Kidney epithelial cell (primary cell): ENCODE results near the gene GSTT4. TPM values are rescaled to one million over a fixed set of nuclear protein-coding genes. Genes with fewer than 3 reads are reported as not detected.
A peak's percentile ranks its signal among the peaks of the same experiment; 100 is the strongest.
"Not testable (repeated sequence)": the region's sequence is repeated elsewhere in the genome, so short reads cannot be mapped to it uniquely, and the experiment has no call there.

ENCODE experiments used
- DNase-seq: peaks from one replicate; pipeline ENCODE4 v3.0.0-alpha.2; 2010; ENCODE audit warnings: low read depth
- H3K27me3 ChIP-seq: 2 replicates; pipeline ENCODE4 v1.6.0; 2011; ENCODE audit warnings: low read length; ENCODE audit not compliant: control insufficient read depth, insufficient read depth
- H3K36me3 ChIP-seq: 2 replicates; pipeline ENCODE4 v1.5.1; 2011; ENCODE audit warnings: low read length; ENCODE audit not compliant: control insufficient read depth, insufficient read depth
- H3K4me3 ChIP-seq: 2 replicates; pipeline ENCODE4 v1.5.1; 2011; ENCODE audit warnings: low read depth, mild to moderate bottlenecking, control low read depth, low read length
- CTCF ChIP-seq: IDR thresholded peaks from 2 replicates; pipeline ENCODE4 v1.5.1; 2011; ENCODE audit warnings: mild to moderate bottlenecking, moderate library complexity, low read length, control low read depth, inconsistent platforms; ENCODE audit not compliant: insufficient read depth, poor library complexity, severe bottlenecking
- total RNA-seq: library from RNA; depleted of rRNA; stranded (reverse); fragments of >200 nt; gene quantifications from 2 replicates; pipeline ENCODE4 v1.2.3, GENCODE V29; 2015

GSTT4 gene
- total RNA-seq, 1 donor from 2014 or later = not detected

GRCh38 chr22:23956301-23956900 lies 48.9 kb downstream of the GSTT4 start:
- not testable (repeated sequence) for H3K27me3 ChIP-seq, H3K4me3 ChIP-seq, H3K36me3 ChIP-seq
- peak; percentile 9 for DNase-seq
- TF ChIP-seq CTCF = peak; percentile 64

GRCh38 chr22:23955886-23956285 lies 49.4 kb downstream of the GSTT4 start:
- not testable (repeated sequence) for H3K27me3 ChIP-seq, DNase-seq, H3K4me3 ChIP-seq, H3K36me3 ChIP-seq

GRCh38 chr22:23954991-23955305 lies 50.3 kb downstream of the GSTT4 start:
- H3K4me3 ChIP-seq, H3K27me3 ChIP-seq, H3K36me3 ChIP-seq, DNase-seq: not testable (repeated sequence)

- H3K27me3 ChIP-seq, H3K36me3 ChIP-seq, DNase-seq, H3K4me3 ChIP-seq: not testable (repeated sequence)
These were observed 50.9 kb downstream of the GSTT4 start for GRCh38 chr22:23954193-23954990.

- not testable (repeated sequence) for H3K36me3 ChIP-seq, H3K4me3 ChIP-seq, DNase-seq, H3K27me3 ChIP-seq
These were observed 51.8 kb downstream of the GSTT4 start for GRCh38 chr22:23953485-23953884.

GRCh38 chr22:23952794-23953405 lies 52.4 kb downstream of the GSTT4 start:
- not testable (repeated sequence) for DNase-seq, H3K27me3 ChIP-seq, H3K4me3 ChIP-seq, H3K36me3 ChIP-seq

GRCh38 chr22:23951383-23951782 lies 53.9 kb downstream of the GSTT4 start:
- H3K4me3 ChIP-seq, H3K36me3 ChIP-seq, H3K27me3 ChIP-seq, DNase-seq: not testable (repeated sequence)

GRCh38 chr22:23949764-23950163 lies 55.5 kb downstream of the GSTT4 start:
- not testable (repeated sequence) for H3K36me3 ChIP-seq, H3K27me3 ChIP-seq, DNase-seq, H3K4me3 ChIP-seq

Other genes starting within 250 kb of the GSTT4 start
- gene C22orf15, start 242.5 kb downstream of the GSTT4 start, total RNA-seq = 0.34 TPM in 1 of 2 replicates, not detected in the other
- gene CHCHD10, start 237.5 kb downstream of the GSTT4 start, total RNA-seq = 13.5 and 21.0 TPM in 2 replicates
- 41.9 and 48.9 TPM in 2 replicates for gene MMP11, start 232.6 kb downstream of the GSTT4 start, total RNA-seq
- 163 and 168 TPM in 2 replicates for gene SMARCB1, start 218.5 kb downstream of the GSTT4 start, total RNA-seq
- gene DERL3, start 166.4 kb downstream of the GSTT4 start, total RNA-seq = 0.54 and 2.3 TPM in 2 replicates
- gene SLC2A11, start 147.6 kb downstream of the GSTT4 start, total RNA-seq = 22.4 and 28.4 TPM in 2 replicates
- gene MIF, start 111.1 kb downstream of the GSTT4 start, total RNA-seq = 606 and 627 TPM in 2 replicates
- gene GSTT2B, start 44.3 kb downstream of the GSTT4 start, total RNA-seq = 3.4 and 3.8 TPM in 2 replicates
- 0.75 and 1.2 TPM in 2 replicates for gene DDTL, start 38.6 kb downstream of the GSTT4 start, total RNA-seq
- gene DDT, start 31.0 kb downstream of the GSTT4 start, total RNA-seq = 123 and 126 TPM in 2 replicates
- gene GSTT2, start 25.3 kb downstream of the GSTT4 start, total RNA-seq = 0.50 and 1.2 TPM in 2 replicates
- gene CABIN1, start 5.9 kb upstream of the GSTT4 start, total RNA-seq = 25.6 and 31.4 TPM in 2 replicates
- gene SUSD2, start 176.0 kb upstream of the GSTT4 start, total RNA-seq = 0.17 and 0.62 TPM in 2 replicates
- gene GGT5, start 239.6 kb upstream of the GSTT4 start, total RNA-seq = 4.2 and 5.9 TPM in 2 replicates